IMR-90 (cell line): Measurements from ENCODE around the gene ARHGAP45. TPM values are rescaled to one million over a fixed set of nuclear protein-coding genes. Genes with fewer than 3 reads are reported as not detected.

ENCODE experiments used
- ATAC-seq: fragments of 200-7000 bp; cut with Tn5 transposase; 2 replicates; pipeline ENCODE4 v1.9.1; 2020; ENCODE audit warnings: low read depth, mild to moderate bottlenecking, moderate library complexity
- BruUV-seq: library from RNA; stranded (reverse); fragments of 400-500 nt; replicated peaks from 2 replicates; lab custom pipeline; 2021; lab: Mats Ljungman, UMichigan
- CTCF ChIA-PET: fragments of 300-600 bp; formaldehyde crosslinking; extraction: SDS; loops from one replicate; lab custom pipeline; 2021; ENCODE audit warnings: antibody characterized with exemption; lab: Yijun Ruan, JAX
- POLR2A ChIA-PET: fragments of 300-600 bp; sonication (Branson Sonifier 250); formaldehyde crosslinking; loops from one replicate; lab custom pipeline; 2022; ENCODE audit warnings: antibody characterized with exemption; ENCODE audit not compliant: unreplicated experiment; lab: Charles Lee
- DNase-seq: peaks from one replicate; pipeline ENCODE4 v3.0.0; 2013
- H2AFZ ChIP-seq: replicated peaks from 2 replicates; pipeline ENCODE3; 2013; ENCODE audit warnings: low read length, mild to moderate bottlenecking; ENCODE audit not compliant: poor library complexity
- H2AK5ac ChIP-seq: 2 replicates; pipeline ENCODE4 v1.6.1; 2013; ENCODE audit warnings: low read depth, low read length, inconsistent platforms
- H2AK9ac ChIP-seq: replicated peaks from 2 replicates; pipeline ENCODE3; 2013; ENCODE audit warnings: mild to moderate bottlenecking, low read depth, low read length, moderate library complexity; ENCODE audit not compliant: poor library complexity
- H2BK120ac ChIP-seq: 2 replicates; pipeline ENCODE4 v1.6.1; 2013; ENCODE audit warnings: low read depth, low read length, inconsistent platforms
- H2BK15ac ChIP-seq: 3 replicates; pipeline ENCODE4 v1.6.1; 2013; ENCODE audit warnings: low read depth, low read length, inconsistent platforms
- H2BK20ac ChIP-seq: 2 replicates; pipeline ENCODE4 v1.6.1; 2013; ENCODE audit warnings: low read depth, mild to moderate bottlenecking, inconsistent platforms, low read length, moderate library complexity
- H2BK5ac ChIP-seq: 2 replicates; pipeline ENCODE4 v1.6.1; 2013; ENCODE audit warnings: mild to moderate bottlenecking, low read depth, low read length, inconsistent platforms; ENCODE audit not compliant: poor library complexity, severe bottlenecking
- H3K14ac ChIP-seq: replicated peaks from 2 replicates; pipeline ENCODE4 v1.6.1; 2013; ENCODE audit warnings: low read depth, low read length, inconsistent platforms
- H3K18ac ChIP-seq: 2 replicates; pipeline ENCODE4 v1.6.1; 2013; ENCODE audit warnings: low read depth, low read length, control low read depth
- H3K23ac ChIP-seq: 2 replicates; pipeline ENCODE4 v1.6.1; 2013; ENCODE audit warnings: low read depth, low read length, inconsistent platforms
- H3K27ac ChIP-seq: 2 replicates; pipeline ENCODE4 v1.5.1; 2013; ENCODE audit warnings: mild to moderate bottlenecking, control low read depth, low read length; ENCODE audit not compliant: insufficient read depth
- H3K27me3 ChIP-seq: 2 replicates; pipeline ENCODE4 v1.6.1; 2013; ENCODE audit warnings: low read length; ENCODE audit not compliant: control insufficient read depth, insufficient read depth
- H3K36me3 ChIP-seq: 2 replicates; pipeline ENCODE4 v1.6.1; 2013; ENCODE audit warnings: low read length, mixed read lengths; ENCODE audit not compliant: control insufficient read depth, insufficient read depth
- H3K4ac ChIP-seq: 2 replicates; pipeline ENCODE4 v1.6.1; 2013; ENCODE audit warnings: low read depth, low read length, inconsistent platforms
- H3K4me1 ChIP-seq: 2 replicates; pipeline ENCODE4 v1.6.1; 2013; ENCODE audit warnings: low read length, mixed read lengths; ENCODE audit not compliant: control insufficient read depth, insufficient read depth
- H3K4me2 ChIP-seq: 2 replicates; pipeline ENCODE4 v1.6.1; 2013; ENCODE audit warnings: low read depth, mild to moderate bottlenecking, control low read depth, low read length, moderate library complexity
- H3K4me3 ChIP-seq: 2 replicates; pipeline ENCODE4 v1.5.1; 2013; ENCODE audit warnings: low read depth, mild to moderate bottlenecking, control low read depth, low read length, moderate library complexity; ENCODE audit not compliant: insufficient read depth
- H3K56ac ChIP-seq: 2 replicates; pipeline ENCODE4 v1.6.1; 2013; ENCODE audit warnings: low read length, inconsistent platforms; ENCODE audit not compliant: insufficient read depth; ENCODE audit errors: extremely low read depth
- H3K79me1 ChIP-seq, 2 experiments: 2 replicates each; pipeline ENCODE4 v1.6.1; 2013; ENCODE audit warnings: low read length in 2 of 2, inconsistent platforms in 1 of 2, low read depth in 1 of 2
- H3K9ac ChIP-seq: 2 replicates; pipeline ENCODE4 v1.6.1; 2013; ENCODE audit warnings: low read depth, low read length, control low read depth
- H3K9me1 ChIP-seq: 2 replicates; pipeline ENCODE4 v1.6.1; 2013; ENCODE audit warnings: low read length, inconsistent platforms; ENCODE audit not compliant: insufficient read depth
- H3K9me3 ChIP-seq: 2 replicates; pipeline ENCODE4 v1.6.1; 2013; ENCODE audit warnings: low read length; ENCODE audit not compliant: control insufficient read depth, insufficient read depth
- H4K20me1 ChIP-seq: 2 replicates; pipeline ENCODE4 v1.6.1; 2013; ENCODE audit warnings: low read length, inconsistent platforms; ENCODE audit not compliant: insufficient read depth
- H4K5ac ChIP-seq: 2 replicates; pipeline ENCODE4 v1.6.1; 2013; ENCODE audit warnings: mild to moderate bottlenecking, low read depth, low read length, control low read depth
- H4K8ac ChIP-seq, 2 experiments: 2 replicates each; pipeline ENCODE4 v1.6.1; 2013; ENCODE audit warnings: low read depth in 2 of 2, low read length in 2 of 2, control low read depth in 1 of 2, inconsistent platforms in 1 of 2
- H4K91ac ChIP-seq: 2 replicates; pipeline ENCODE4 v1.6.1; 2013; ENCODE audit warnings: low read depth, low read length, inconsistent platforms; ENCODE audit not compliant: insufficient read depth
- BHLHE40 ChIP-seq: fragments of 150-350 bp; IDR thresholded peaks from 2 replicates; pipeline ENCODE4 v1.6.1; 2016; ENCODE audit warnings: mild to moderate bottlenecking, low read depth, low read length
- CEBPB ChIP-seq: IDR thresholded peaks from 2 replicates; pipeline ENCODE4 v1.6.1; 2012; ENCODE audit warnings: low read depth, low read length, improper control_type of control experiment
- CHD1 ChIP-seq: IDR thresholded peaks from 2 replicates; pipeline ENCODE4 v1.6.1; 2012; ENCODE audit warnings: low read depth, low read length, improper control_type of control experiment
- FOS ChIP-seq: fragments of 150-350 bp; IDR thresholded peaks from 2 replicates; pipeline ENCODE4 v1.6.1; 2016; ENCODE audit warnings: low read depth, low read length
- MAFK ChIP-seq: IDR thresholded peaks from 2 replicates; pipeline ENCODE4 v1.6.1; 2012; ENCODE audit warnings: low read depth, low read length, improper control_type of control experiment
- MAZ ChIP-seq: IDR thresholded peaks from 2 replicates; pipeline ENCODE4 v1.6.1; 2012; ENCODE audit warnings: low read depth, mild to moderate bottlenecking, low read length, improper control_type of control experiment, moderate library complexity, borderline replicate concordance
- MXI1 ChIP-seq: IDR thresholded peaks from 2 replicates; pipeline ENCODE4 v1.6.1; 2012; ENCODE audit warnings: low read depth, mild to moderate bottlenecking, low read length, moderate library complexity, borderline replicate concordance
- NFE2L2 ChIP-seq: fragments of 150-350 bp; IDR thresholded peaks from 2 replicates; pipeline ENCODE4 v1.6.1; 2016; ENCODE audit warnings: low read depth, mild to moderate bottlenecking, low read length
- POLR2A ChIP-seq: IDR thresholded peaks from 2 replicates; pipeline ENCODE4 v1.6.1; 2012; ENCODE audit warnings: mild to moderate bottlenecking, low read depth, low read length
- RCOR1 ChIP-seq: IDR thresholded peaks from 2 replicates; pipeline ENCODE4 v1.6.1; 2012; ENCODE audit warnings: mild to moderate bottlenecking, low read length, improper control_type of control experiment; ENCODE audit not compliant: insufficient replicate concordance
- RFX5 ChIP-seq: IDR thresholded peaks from 2 replicates; pipeline ENCODE4 v1.8.0; 2012; ENCODE audit warnings: low read depth, mild to moderate bottlenecking, low read length, moderate library complexity
- SMC3 ChIP-seq: fragments of 150-350 bp; IDR thresholded peaks from 2 replicates; pipeline ENCODE4 v1.6.1; 2016; ENCODE audit warnings: low read depth, mild to moderate bottlenecking, antibody characterized with exemption, low read length, moderate library complexity
- WGBS, 2 experiments: methylation state at CpG; one replicate each; pipeline versions ENCODE4 v1.1.5 to v1.1.7; 2013; ENCODE audit warnings: missing lambda C conversion rate in 2 of 2; ENCODE audit not compliant: insufficient read length in 1 of 2; ENCODE audit errors: extremely low coverage in 2 of 2; 5-methylcytosine and 5-hydroxymethylcytosine counted together
- dilution Hi-C: fragments of 300-500 bp; cut with HindIII; formaldehyde crosslinking; loops from one replicate; pipeline ENCODE4 v1.14.3; 2018; ENCODE audit warnings: low sequenced_read_pairs; ENCODE audit not compliant: unreplicated experiment
- in situ Hi-C: fragments of 300-500 bp; cut with MboI; formaldehyde crosslinking; loops from 3 replicates; pipeline ENCODE4 v1.14.3; 2019; ENCODE audit warnings: low sequenced_read_pairs, inconsistent platforms, mixed read lengths
- intact Hi-C: fragments of 100-400 bp; cut with micrococcal nuclease; formaldehyde crosslinking; loops from 2 replicates; pipeline ENCODE4 v1.10.0; 2022
- polyA plus RNA-seq, 3 experiments: library from polyadenylated mRNA; depleted of rRNA; stranded (reverse); fragments of >200 nt; gene quantifications; 2 replicates each; pipeline ENCODE4 v1.2.3, GENCODE V29; 2012; ENCODE audit warnings: low replicate concordance in 1 of 3
- total RNA-seq: library from RNA; depleted of rRNA; stranded (reverse); fragments of >200 nt; gene quantifications from 2 replicates; pipeline ENCODE4 v1.2.3, GENCODE V29; 2012
- TF ChIP-seq, protein P1 (sequence below): fragments of 150-350 bp; IDR thresholded peaks from 2 replicates; pipeline ENCODE4 v1.6.1; 2017; ENCODE audit warnings: mild to moderate bottlenecking, antibody characterized with exemption, low read length, low read depth
- TF ChIP-seq, protein P2 (sequence below): fragments of 150-350 bp; IDR thresholded peaks from 2 replicates; pipeline ENCODE4 v1.6.1; 2016; ENCODE audit warnings: low read depth, mild to moderate bottlenecking, low read length, moderate library complexity, borderline replicate concordance
- TF ChIP-seq, protein P3 (sequence below): conservative IDR thresholded peaks from 2 replicates; pipeline ENCODE4 v1.5.1; 2012; ENCODE audit warnings: mild to moderate bottlenecking, low read depth, low read length, improper control_type of control experiment

The ARHGAP45 gene
- total and polyA plus RNA-seq, 2 of the 4 experiments (the other 2 are of a cell fraction): 1.3 to 1.7 TPM

DNA sequence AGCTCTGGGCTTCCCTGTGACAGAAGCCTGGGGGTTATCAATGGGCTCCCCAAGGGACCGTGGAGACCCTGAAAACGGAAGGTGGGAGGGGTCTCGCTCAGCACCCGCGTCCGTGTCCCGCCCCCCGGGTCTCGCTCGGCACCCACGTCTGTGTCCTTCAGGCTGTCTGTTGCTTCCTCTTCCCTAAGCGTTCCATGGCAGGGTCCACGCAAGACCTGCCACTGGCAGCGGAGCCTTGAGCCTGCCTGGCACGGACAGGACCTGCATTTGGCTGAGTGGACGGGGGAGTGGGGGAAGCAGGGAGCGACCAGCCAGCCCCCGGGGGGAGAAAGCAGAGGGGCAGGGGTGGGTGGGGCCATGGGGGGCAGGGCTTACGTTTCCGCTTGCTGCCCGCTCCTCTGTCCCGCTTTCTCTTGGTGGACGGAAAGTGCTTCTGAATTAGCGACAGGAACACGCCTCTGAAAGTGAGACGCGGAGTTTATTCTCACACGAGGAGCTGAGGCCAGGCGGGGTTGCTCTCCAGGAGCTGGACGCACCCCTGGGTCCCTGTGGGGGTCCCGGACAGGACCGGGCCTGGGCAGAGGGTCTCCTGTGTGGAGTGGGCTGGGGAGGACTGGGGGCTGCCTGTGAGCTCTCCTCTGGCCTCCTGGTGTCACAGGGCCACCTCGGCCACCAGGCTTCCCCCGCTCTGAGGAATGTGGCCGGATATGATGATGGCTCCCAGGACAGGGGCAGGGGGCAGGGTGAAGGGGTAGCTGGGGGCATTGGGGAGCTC lies 48.9 kb downstream of the ARHGAP45 start:
- Histone ChIP-seq H3K4me1 (peaks cover 11% of the 10 kb centered on the region), H4K8ac (no peak overlapping the region), H3K79me1 (peaks cover 11 to 30% of the 10 kb centered on the region in 2 experiments), H3K27me3 (no peaks in the 10 kb centered on the region), H3K23ac (no peak overlapping the region), H2BK5ac (no peak overlapping the region), H2BK20ac (no peak overlapping the region), H2AK9ac (peak overlapping the region; percentile 28), H4K91ac (no peak overlapping the region), H3K18ac (no peak overlapping the region), H3K14ac (no peak overlapping the region), H3K56ac (no peak overlapping the region), H3K9me1 (no peaks in the 10 kb centered on the region), H4K5ac (no peak overlapping the region), H3K9me3 (no peaks in the 10 kb centered on the region), H3K27ac (no peak overlapping the region), H2AFZ (no peak overlapping the region), H3K4me3 (no peak overlapping the region), H3K4ac (no peak overlapping the region), H3K9ac (no peak overlapping the region), H3K4me2 (no peak overlapping the region), H2BK15ac (no peak overlapping the region), H3K36me3 (peaks cover 83% of the 10 kb centered on the region), H4K20me1 (peaks cover 19% of the 10 kb centered on the region), H2BK120ac (no peak overlapping the region), H2AK5ac (no peak overlapping the region)
- ATAC-seq (no peak), DNase-seq (no peak)
- dilution Hi-C loops (no loop called here), intact Hi-C loops (no loop called here), in situ Hi-C loops (no loop called here)
- no peak for TF ChIP-seq MAZ
- TF ChIP-seq MXI1: no peak
- no peak for TF ChIP-seq POLR2A
- no peak for TF ChIP-seq RCOR1
- TF ChIP-seq, protein P1, sequence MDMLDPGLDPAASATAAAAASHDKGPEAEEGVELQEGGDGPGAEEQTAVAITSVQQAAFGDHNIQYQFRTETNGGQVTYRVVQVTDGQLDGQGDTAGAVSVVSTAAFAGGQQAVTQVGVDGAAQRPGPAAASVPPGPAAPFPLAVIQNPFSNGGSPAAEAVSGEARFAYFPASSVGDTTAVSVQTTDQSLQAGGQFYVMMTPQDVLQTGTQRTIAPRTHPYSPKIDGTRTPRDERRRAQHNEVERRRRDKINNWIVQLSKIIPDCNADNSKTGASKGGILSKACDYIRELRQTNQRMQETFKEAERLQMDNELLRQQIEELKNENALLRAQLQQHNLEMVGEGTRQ: no peak
- TF ChIP-seq, protein P2, sequence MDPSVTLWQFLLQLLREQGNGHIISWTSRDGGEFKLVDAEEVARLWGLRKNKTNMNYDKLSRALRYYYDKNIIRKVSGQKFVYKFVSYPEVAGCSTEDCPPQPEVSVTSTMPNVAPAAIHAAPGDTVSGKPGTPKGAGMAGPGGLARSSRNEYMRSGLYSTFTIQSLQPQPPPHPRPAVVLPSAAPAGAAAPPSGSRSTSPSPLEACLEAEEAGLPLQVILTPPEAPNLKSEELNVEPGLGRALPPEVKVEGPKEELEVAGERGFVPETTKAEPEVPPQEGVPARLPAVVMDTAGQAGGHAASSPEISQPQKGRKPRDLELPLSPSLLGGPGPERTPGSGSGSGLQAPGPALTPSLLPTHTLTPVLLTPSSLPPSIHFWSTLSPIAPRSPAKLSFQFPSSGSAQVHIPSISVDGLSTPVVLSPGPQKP: no peak
- no peak for TF ChIP-seq CEBPB
- no peak for TF ChIP-seq FOS
- TF ChIP-seq CHD1: no peak
- TF ChIP-seq, protein P3, sequence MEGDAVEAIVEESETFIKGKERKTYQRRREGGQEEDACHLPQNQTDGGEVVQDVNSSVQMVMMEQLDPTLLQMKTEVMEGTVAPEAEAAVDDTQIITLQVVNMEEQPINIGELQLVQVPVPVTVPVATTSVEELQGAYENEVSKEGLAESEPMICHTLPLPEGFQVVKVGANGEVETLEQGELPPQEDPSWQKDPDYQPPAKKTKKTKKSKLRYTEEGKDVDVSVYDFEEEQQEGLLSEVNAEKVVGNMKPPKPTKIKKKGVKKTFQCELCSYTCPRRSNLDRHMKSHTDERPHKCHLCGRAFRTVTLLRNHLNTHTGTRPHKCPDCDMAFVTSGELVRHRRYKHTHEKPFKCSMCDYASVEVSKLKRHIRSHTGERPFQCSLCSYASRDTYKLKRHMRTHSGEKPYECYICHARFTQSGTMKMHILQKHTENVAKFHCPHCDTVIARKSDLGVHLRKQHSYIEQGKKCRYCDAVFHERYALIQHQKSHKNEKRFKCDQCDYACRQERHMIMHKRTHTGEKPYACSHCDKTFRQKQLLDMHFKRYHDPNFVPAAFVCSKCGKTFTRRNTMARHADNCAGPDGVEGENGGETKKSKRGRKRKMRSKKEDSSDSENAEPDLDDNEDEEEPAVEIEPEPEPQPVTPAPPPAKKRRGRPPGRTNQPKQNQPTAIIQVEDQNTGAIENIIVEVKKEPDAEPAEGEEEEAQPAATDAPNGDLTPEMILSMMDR: no peak
- TF ChIP-seq SMC3: no peak
- TF ChIP-seq RFX5: no peak
- TF ChIP-seq NFE2L2: no peak
- no peak for TF ChIP-seq MAFK
- no peak for TF ChIP-seq BHLHE40
- BruUV-seq: no TSS peak
- POLR2A ChIA-PET: no interaction called here
- CTCF ChIA-PET: interaction anchor here (0.6 kb wide), 1 partner anchor 78 kb away, joined by 3 read pairs; no protein-coding TSS in a partner anchor
- 90% methylated on average over 18 of the region's 35 CpGs; no CpG with 5 or more reads in 1 of the 2 experiments for WGBS, 2 experiments
